Measurements from ENCODE around the gene MAN1A2. TPM values are rescaled to one million over a fixed set of nuclear protein-coding genes. Genes with fewer than 3 reads are reported as not detected.
"Not testable (repeated sequence)": the region's sequence is repeated elsewhere in the genome, so short reads cannot be mapped to it uniquely, and the experiment has no call there.

Gene MAN1A2
- total RNA-seq (2012; rRNA removed), result 37.8 and 49.1 TPM in 2 replicates

DNA sequence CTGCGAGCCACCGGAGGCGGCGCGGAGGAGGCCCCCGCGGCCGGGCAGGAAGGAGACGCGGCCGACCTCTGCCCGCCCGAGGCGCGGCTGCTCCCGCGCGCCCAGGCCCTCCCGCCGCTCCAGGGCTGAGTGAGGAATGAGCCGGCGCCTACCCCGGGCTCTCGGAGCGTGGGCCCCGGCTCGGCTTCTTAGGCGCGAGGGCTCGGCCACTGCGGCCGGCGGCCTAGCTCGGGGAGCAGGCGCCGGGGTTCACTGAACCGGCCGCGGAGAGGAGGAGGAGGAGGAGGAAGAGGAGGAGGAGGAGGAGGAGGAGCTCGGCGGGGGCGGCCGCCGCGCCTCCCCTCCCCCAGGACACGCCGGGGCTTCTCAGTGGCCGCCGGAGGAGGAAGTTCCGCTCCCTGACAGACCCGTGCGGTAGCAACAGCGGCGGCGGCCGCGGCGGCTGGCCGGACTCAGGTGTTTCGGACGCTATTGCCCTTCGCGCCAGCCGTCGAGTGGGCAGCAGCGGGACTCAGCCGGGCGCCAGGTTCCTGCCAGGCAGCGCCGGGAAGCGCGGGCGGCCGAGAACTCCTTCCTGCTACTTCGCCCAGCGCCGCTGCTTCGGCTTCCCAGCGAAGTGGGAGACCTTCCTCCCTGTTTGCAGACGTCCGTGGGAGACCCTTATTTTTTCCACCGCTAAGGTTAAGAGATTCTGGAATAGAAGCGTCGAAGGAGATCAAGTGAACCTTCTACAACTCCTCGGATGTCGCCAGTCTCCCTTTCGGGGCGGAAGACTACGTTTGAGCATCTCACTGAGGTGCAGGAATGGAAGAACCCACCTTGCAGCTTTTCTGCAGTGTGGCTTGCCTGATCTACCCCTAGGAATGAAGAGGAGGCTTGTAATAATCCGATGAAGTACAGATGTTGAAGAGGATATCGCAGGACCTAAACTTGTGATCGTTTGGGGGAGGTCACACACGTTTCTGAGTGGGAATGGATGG, at the start of gene MAN1A2:
TSS of gene MAN1A2 (plus strand) at position 404 of the 980 bp plus-strand sequence. CDS start 735 bp downstream, outside the sequence.
- peaks cover 15% of the 10 kb centered on the region for H3K4me1 ChIP-seq (ENCODE audit: control insufficient read depth, insufficient read depth, low read length)

DNA sequence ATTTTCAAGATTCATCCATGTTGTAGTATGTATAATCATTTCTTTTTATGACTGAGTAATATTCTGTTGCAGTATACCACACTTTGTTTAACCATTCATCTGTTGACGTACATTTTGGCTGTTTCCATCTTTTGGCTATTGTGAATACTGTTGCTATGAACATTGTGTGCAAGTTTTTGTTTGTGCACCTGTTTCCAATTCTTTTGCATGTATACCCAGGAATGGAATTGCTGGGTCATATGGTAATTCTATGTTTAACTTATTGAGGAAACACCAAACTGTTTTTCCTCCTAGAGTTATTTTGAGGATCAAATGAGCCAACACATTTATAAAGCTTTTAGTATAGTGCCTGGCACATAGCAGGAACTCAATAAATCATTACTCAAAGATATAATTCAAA, 49.2 kb upstream of the MAN1A2 start:
- Histone ChIP-seq H3K9me3 (replicated peaks; ENCODE audit: low read length) (no peaks in the 10 kb centered on the region), H3K36me3 (ENCODE audit: insufficient read depth, low read length) (no peaks in the 10 kb centered on the region), H3K4me1 (ENCODE audit: control insufficient read depth, insufficient read depth, low read length) (no peaks in the 10 kb centered on the region), H3K9ac (ENCODE audit: low read depth, low read length) (no peak overlapping the region), H3K4me3 (ENCODE audit: low read length) (no peak overlapping the region), H3K4me2 (ENCODE audit: low read length) (no peak overlapping the region), H3K27me3 (ENCODE audit: control insufficient read depth, insufficient read depth, low read length) (peaks cover 16% of the 10 kb centered on the region)

More for the DNA sequence above, at the start of gene MAN1A2:
- Histone ChIP-seq H3K4me3 (ENCODE audit: low read length) (peak within 1 kb of the TSS; percentile 95), H3K27me3 (ENCODE audit: control insufficient read depth, insufficient read depth, low read length) (no peaks in the 10 kb centered on the region), H3K9ac (ENCODE audit: low read depth, low read length) (peak within 1 kb of the TSS; percentile 93), H3K36me3 (ENCODE audit: insufficient read depth, low read length) (no peaks in the 10 kb centered on the region), H3K9me3 (replicated peaks; ENCODE audit: low read length) (no peaks in the 10 kb centered on the region), H3K4me2 (ENCODE audit: low read length) (peak within 1 kb of the TSS; percentile 96)

DNA sequence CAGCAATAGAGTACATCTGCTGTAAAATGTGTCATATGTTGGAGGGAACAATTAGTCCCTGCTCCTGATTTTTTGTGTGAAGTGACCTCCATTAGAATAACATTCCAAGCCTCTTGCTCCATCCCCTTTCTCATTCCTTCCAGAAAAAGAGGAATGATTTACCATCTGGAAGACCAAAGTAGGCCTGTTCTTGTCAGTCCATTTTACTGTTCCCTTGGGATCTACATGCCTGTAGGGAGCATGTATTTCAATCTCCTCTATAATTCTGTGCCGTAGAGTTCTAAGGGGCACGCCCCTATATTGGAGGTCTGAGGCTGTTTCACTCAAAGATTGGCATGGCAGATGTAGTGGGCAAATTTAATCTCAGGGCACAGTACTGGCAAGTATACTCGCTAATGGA, 48.8 kb upstream of the MAN1A2 start:
- H3K4me2 ChIP-seq (ENCODE audit: low read length), result no peak overlapping the region

DNA sequence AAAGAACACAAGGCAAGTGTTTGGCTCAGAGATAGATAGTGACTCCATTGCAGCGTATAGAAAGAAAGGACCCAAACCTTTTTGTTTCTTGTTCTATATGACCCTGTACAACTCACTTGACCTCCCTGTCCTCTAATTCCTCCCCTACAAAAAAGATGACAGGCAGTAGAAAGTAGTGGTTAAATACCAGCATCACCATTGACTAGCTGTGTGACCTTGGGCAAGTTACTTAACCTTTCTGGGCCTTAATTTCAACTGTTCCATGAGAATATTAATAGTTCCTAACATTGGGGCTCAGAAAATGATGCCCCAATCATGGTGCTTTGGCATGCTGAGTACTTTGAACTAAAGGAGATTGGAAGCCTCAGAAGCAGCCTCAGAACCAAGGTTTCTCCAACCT, 46.7 kb upstream of the MAN1A2 start:
- no peaks in the 10 kb centered on the region for H3K36me3 ChIP-seq (ENCODE audit: insufficient read depth, low read length)

More for the DNA sequence above, 48.8 kb upstream of the MAN1A2 start:
- H3K4me3 ChIP-seq (ENCODE audit: low read length), result no peak overlapping the region
- H3K9ac ChIP-seq (ENCODE audit: low read depth, low read length), result no peak overlapping the region
- no peaks in the 10 kb centered on the region for H3K36me3 ChIP-seq (ENCODE audit: insufficient read depth, low read length)
- no peaks in the 10 kb centered on the region for H3K9me3 ChIP-seq (replicated peaks; ENCODE audit: low read length)
- H3K27me3 ChIP-seq (ENCODE audit: control insufficient read depth, insufficient read depth, low read length), result peaks cover 20% of the 10 kb centered on the region
- no peaks in the 10 kb centered on the region for H3K4me1 ChIP-seq (ENCODE audit: control insufficient read depth, insufficient read depth, low read length)

DNA sequence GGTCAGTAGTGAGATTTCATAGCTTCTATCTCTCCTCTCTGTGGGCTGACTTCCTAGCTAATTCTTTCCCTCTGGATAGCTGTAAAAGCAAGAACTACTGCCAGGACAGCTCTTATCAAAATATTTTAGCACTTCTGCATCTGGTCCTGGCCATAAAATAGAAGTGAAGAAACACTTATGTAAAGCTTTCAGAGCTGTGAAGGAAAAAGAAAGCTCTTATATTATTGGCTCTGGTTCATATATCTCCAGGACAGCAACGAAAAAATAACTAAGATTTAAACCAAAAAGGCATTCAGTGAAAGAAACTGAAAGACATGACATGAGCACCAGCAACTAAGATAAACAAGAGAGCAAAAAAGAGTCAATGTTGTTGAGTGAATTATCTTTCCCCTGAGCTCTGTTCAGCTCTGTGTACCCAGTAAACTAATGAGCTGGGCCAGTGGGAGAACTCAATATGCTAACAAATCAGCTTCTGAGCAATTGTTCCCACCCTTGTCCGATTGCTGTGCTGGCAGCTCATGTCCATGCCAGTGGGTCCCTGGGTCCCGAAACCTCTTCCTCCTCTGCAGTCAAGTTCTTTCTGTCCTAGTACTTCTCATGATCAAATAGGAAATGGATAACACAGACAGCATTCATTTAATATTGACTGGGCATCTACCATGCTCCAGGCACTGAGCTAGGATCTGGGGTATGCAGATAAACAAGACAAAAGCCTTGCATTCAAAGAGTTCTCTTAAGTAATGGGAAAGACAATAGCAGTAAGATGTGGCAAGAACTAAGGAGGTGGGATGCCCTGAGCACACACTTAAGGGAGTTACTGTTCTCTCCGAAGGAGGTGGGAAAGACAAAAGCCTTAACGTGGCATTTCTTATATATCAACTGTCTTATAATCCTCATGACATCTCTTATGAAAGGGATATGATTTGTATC, 45.3 kb upstream of the MAN1A2 start:
- Histone ChIP-seq H3K27me3 (ENCODE audit: control insufficient read depth, insufficient read depth, low read length) (peaks cover 32% of the 10 kb centered on the region), H3K4me1 (ENCODE audit: control insufficient read depth, insufficient read depth, low read length) (no peaks in the 10 kb centered on the region), H3K9ac (ENCODE audit: low read depth, low read length) (no peak overlapping the region), H3K9me3 (replicated peaks; ENCODE audit: low read length) (no peaks in the 10 kb centered on the region), H3K36me3 (ENCODE audit: insufficient read depth, low read length) (no peaks in the 10 kb centered on the region), H3K4me3 (ENCODE audit: low read length) (no peak overlapping the region), H3K4me2 (ENCODE audit: low read length) (no peak overlapping the region)

More for the DNA sequence above, 46.7 kb upstream of the MAN1A2 start:
- no peak overlapping the region for H3K9ac ChIP-seq (ENCODE audit: low read depth, low read length)
- H3K4me1 ChIP-seq (ENCODE audit: control insufficient read depth, insufficient read depth, low read length), result no peaks in the 10 kb centered on the region
- H3K9me3 ChIP-seq (replicated peaks; ENCODE audit: low read length), result no peaks in the 10 kb centered on the region
- no peak overlapping the region for H3K4me3 ChIP-seq (ENCODE audit: low read length)
- peaks cover 32% of the 10 kb centered on the region for H3K27me3 ChIP-seq (ENCODE audit: control insufficient read depth, insufficient read depth, low read length)
- H3K4me2 ChIP-seq (ENCODE audit: low read length), result no peak overlapping the region

DNA sequence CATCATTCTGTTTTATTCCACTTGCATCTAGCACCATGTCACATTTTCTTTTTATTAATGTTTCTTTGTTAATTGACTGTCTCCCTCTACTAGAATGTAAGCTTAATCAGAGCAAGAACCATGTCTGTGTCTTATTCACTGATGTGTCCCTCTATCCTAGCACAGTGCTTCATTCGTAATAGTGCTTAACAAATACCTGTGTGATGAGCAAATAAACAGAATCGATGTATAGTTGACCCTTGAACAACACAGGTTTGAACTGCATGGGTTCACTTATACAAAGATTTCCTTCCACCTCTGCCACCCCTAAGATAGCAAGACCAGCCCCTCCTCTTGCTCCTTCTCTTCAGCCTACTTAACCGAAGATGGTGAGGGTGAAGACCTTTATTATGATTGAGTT, 42.9 kb upstream of the MAN1A2 start:
- no peak overlapping the region for H3K9ac ChIP-seq (ENCODE audit: low read depth, low read length)
- no peaks in the 10 kb centered on the region for H3K36me3 ChIP-seq (ENCODE audit: insufficient read depth, low read length)

DNA sequence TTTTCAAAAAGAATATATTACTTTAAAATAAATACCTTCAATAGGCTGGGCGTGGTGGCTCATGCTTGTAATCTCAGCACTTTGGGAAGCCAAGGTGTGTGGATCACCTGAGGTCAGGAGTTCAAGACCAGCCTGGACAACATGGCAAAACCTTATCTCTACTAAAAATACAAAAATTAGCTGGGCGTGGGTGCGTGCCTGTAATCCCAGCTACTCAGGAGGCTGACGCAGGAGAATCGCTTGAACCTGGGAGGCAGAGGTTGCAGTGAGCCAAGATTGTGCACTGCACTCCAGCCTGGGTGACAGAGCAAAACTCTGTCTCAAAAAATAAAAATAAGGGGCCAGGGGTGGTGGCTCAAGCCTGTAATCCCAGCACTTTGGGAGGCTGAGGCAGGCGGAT, 41.2 kb upstream of the MAN1A2 start:
- H3K4me3 ChIP-seq (ENCODE audit: low read length); H3K36me3 ChIP-seq (ENCODE audit: insufficient read depth, low read length); H3K4me2 ChIP-seq (ENCODE audit: low read length); H3K9me3 ChIP-seq (replicated peaks; ENCODE audit: low read length); H3K9ac ChIP-seq (ENCODE audit: low read depth, low read length); H3K4me1 ChIP-seq (ENCODE audit: control insufficient read depth, insufficient read depth, low read length): not testable (repeated sequence)
- H3K27me3 ChIP-seq (ENCODE audit: control insufficient read depth, insufficient read depth, low read length), result peaks cover 30% of the 10 kb centered on the region

More for the DNA sequence above, 42.9 kb upstream of the MAN1A2 start:
- no peak overlapping the region for H3K4me2 ChIP-seq (ENCODE audit: low read length)
- H3K4me3 ChIP-seq (ENCODE audit: low read length), result no peak overlapping the region
- peaks cover 34% of the 10 kb centered on the region for H3K27me3 ChIP-seq (ENCODE audit: control insufficient read depth, insufficient read depth, low read length)
- H3K9me3 ChIP-seq (replicated peaks; ENCODE audit: low read length), result no peaks in the 10 kb centered on the region
- H3K4me1 ChIP-seq (ENCODE audit: control insufficient read depth, insufficient read depth, low read length), result no peaks in the 10 kb centered on the region

DNA sequence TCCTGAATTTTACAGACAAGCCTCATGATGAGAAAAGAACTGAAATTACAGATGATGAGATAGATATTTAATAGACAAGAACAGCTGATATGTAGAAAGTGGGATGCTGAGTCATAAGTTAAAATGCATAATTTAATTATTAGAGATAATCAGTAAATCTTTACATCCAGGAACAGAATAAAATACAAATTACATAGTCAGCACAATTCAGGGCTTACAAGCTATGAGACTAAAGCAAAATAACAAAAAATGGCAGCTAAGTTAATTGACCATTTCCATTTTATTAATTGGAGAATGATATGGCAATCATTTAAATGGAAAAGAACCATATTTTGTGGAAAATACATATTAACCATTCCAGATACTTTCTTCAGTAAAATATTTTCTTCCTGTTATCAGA, 40.2 kb upstream of the MAN1A2 start:
- Histone ChIP-seq H3K36me3 (ENCODE audit: insufficient read depth, low read length) (no peaks in the 10 kb centered on the region), H3K4me3 (ENCODE audit: low read length) (no peak overlapping the region), H3K9ac (ENCODE audit: low read depth, low read length) (no peak overlapping the region), H3K27me3 (ENCODE audit: control insufficient read depth, insufficient read depth, low read length) (peaks cover 27% of the 10 kb centered on the region), H3K4me2 (ENCODE audit: low read length) (no peak overlapping the region), H3K9me3 (replicated peaks; ENCODE audit: low read length) (no peaks in the 10 kb centered on the region), H3K4me1 (ENCODE audit: control insufficient read depth, insufficient read depth, low read length) (no peaks in the 10 kb centered on the region)

DNA sequence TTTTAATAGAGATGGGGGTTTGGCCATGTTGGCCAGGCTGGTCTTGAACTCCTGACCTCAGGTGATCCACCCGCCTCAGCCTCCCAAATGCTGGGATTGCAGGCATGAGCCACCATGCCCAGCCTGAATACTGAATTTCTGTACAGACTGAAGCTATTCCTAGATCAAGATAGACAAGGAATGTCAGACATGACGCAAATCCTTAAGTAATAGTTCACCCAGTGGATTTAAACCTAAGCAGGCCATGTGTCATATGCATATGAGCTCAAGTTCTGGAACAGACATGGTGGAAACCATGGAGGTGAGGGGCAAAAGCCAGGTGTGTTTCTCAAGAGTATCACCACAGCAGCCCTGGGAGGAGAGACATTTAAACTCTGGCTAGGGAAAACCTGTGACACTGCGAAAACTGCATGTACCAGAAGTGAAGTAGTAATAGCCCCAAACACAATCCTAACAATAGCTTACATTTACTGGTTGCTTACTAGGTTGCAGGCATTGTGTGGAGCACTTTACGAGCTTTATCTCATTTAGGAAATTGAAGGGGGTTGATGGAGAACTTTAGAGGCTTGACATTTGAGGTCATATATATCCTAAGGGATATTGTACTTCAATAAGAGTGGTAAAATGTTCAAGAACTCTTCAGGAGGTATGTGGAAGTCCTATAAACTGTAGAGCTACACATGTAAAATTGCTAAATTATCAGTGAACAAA, 31.7 kb upstream of the MAN1A2 start:
- Histone ChIP-seq H3K4me3 (ENCODE audit: low read length) (no peak overlapping the region), H3K9me3 (replicated peaks; ENCODE audit: low read length) (no peaks in the 10 kb centered on the region), H3K4me1 (ENCODE audit: control insufficient read depth, insufficient read depth, low read length) (no peaks in the 10 kb centered on the region), H3K36me3 (ENCODE audit: insufficient read depth, low read length) (no peaks in the 10 kb centered on the region), H3K27me3 (ENCODE audit: control insufficient read depth, insufficient read depth, low read length) (no peaks in the 10 kb centered on the region), H3K9ac (ENCODE audit: low read depth, low read length) (no peak overlapping the region), H3K4me2 (ENCODE audit: low read length) (no peak overlapping the region)

DNA sequence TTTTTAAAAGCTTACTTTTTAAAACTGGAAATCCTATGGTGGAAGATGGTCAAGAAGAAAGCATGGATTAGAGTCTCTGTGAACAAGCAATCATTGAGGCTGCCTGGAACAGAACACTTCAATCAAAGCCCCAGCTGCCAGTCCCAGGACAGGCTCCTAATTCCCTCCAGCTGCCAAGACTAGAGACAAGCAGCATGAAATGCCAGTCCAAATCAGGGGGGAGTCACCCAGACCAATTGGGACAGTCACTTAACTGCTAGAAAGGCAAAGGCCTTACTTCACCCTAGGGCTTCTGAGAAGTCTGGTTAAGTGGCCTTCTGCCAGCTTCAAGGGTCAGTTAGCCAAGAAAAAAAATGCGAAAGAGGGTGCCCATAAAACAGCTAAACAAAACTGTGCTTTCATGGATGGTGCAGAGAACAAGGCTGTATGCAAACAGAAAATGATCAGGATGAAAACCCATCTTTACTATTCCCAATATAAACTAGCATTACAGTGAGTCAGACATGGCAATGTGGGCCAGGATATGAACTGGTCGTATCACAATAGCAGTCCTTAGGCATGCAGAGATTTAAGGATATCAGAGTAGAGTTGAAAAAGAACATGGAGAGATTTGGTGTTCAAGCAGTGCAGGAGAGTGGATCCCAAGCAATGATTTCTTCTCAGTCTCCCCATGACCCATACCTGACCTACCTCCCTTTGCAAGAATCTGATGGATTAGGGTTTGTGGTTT, 31.0 kb upstream of the MAN1A2 start:
- Histone ChIP-seq H3K4me1 (ENCODE audit: control insufficient read depth, insufficient read depth, low read length) (no peaks in the 10 kb centered on the region), H3K36me3 (ENCODE audit: insufficient read depth, low read length) (no peaks in the 10 kb centered on the region), H3K27me3 (ENCODE audit: control insufficient read depth, insufficient read depth, low read length) (no peaks in the 10 kb centered on the region), H3K9me3 (replicated peaks; ENCODE audit: low read length) (no peaks in the 10 kb centered on the region), H3K9ac (ENCODE audit: low read depth, low read length) (no peak overlapping the region), H3K4me2 (ENCODE audit: low read length) (no peak overlapping the region), H3K4me3 (ENCODE audit: low read length) (no peak overlapping the region)
